Liver (tissue), 9 donors: Measurements from ENCODE around the gene TPRA1. TPM values are rescaled to one million over a fixed set of nuclear protein-coding genes. Genes with fewer than 3 reads are reported as not detected.

Source experiments
- DNase-seq: peaks from one replicate; pipeline ENCODE4 v3.0.0-alpha.2; 2017; ENCODE audit warnings: low spot score
- H3K27ac ChIP-seq, 2 donors: one replicate each; pipeline ENCODE4 v1.7.0; 2013; ENCODE audit warnings: inconsistent platforms in 2 of 2, low read length in 2 of 2, control low read depth in 1 of 2, low read depth in 1 of 2, mild to moderate bottlenecking in 1 of 2
- H3K27me3 ChIP-seq, 4 donors: one replicate each; pipeline versions ENCODE4 v1.6.1 to v1.7.0; 2013; ENCODE audit warnings: low read length in 3 of 4, inconsistent platforms in 1 of 4, mild to moderate bottlenecking in 1 of 4, moderate library complexity in 1 of 4; ENCODE audit not compliant: control insufficient read depth in 4 of 4, insufficient read depth in 4 of 4
- H3K36me3 ChIP-seq, 4 donors: one replicate each; pipeline versions ENCODE4 v1.6.1 to v1.7.0; 2013; ENCODE audit warnings: low read length in 3 of 4, mild to moderate bottlenecking in 3 of 4, low read depth in 1 of 4, moderate library complexity in 1 of 4; ENCODE audit not compliant: control insufficient read depth in 4 of 4, insufficient read depth in 3 of 4
- H3K4me1 ChIP-seq, 4 donors: one replicate each; pipeline versions ENCODE4 v1.6.1 to v1.7.0; 2013; ENCODE audit warnings: low read length in 3 of 4, mild to moderate bottlenecking in 3 of 4, moderate library complexity in 1 of 4; ENCODE audit not compliant: control insufficient read depth in 4 of 4, insufficient read depth in 4 of 4
- H3K4me3 ChIP-seq, 3 donors: one replicate each; pipeline versions ENCODE4 v1.6.1 to v1.7.0; 2013; ENCODE audit warnings: low read length in 3 of 3, control low read depth in 1 of 3, low read depth in 1 of 3, mild to moderate bottlenecking in 1 of 3
- H3K9ac ChIP-seq, 2 donors: one replicate each; pipeline ENCODE4 v1.7.0; 2013; ENCODE audit warnings: low read length in 2 of 2, mild to moderate bottlenecking in 2 of 2, moderate library complexity in 2 of 2, control low read depth in 1 of 2, low read depth in 1 of 2
- H3K9me3 ChIP-seq, 4 donors: one replicate each; pipeline versions ENCODE4 v1.6.1 to v1.7.0; 2013; ENCODE audit warnings: low read length in 3 of 4; ENCODE audit not compliant: control insufficient read depth in 4 of 4
- EGR1 ChIP-seq, 2 donors: IDR thresholded peaks; 2 replicates each; pipeline ENCODE4 v1.6.1; 2016 to 2018; ENCODE audit warnings: antibody characterized with exemption in 2 of 2, low read depth in 2 of 2
- FOXA1 ChIP-seq: IDR thresholded peaks from 2 replicates; pipeline ENCODE4 v1.6.1; 2016; ENCODE audit warnings: antibody characterized with exemption
- FOXA2 ChIP-seq: IDR thresholded peaks from 2 replicates; pipeline ENCODE4 v1.6.1; 2016; ENCODE audit warnings: antibody characterized with exemption
- GABPA ChIP-seq, 2 donors: IDR thresholded peaks in 1 of 2; conservative IDR thresholded peaks in 1 of 2; 2 replicates each; pipeline ENCODE4 v1.6.1; 2016; ENCODE audit warnings: antibody characterized with exemption in 2 of 2, mild to moderate bottlenecking in 1 of 2, moderate library complexity in 1 of 2
- HNF4A ChIP-seq, 2 donors: conservative IDR thresholded peaks; 2 replicates each; pipeline ENCODE4 v1.6.1; 2016; ENCODE audit warnings: antibody characterized with exemption in 2 of 2, mild to moderate bottlenecking in 2 of 2
- JUND ChIP-seq, 2 donors: IDR thresholded peaks; 2 replicates each; pipeline ENCODE4 v1.6.1; 2016; ENCODE audit warnings: antibody characterized with exemption in 2 of 2
- NR2F2 ChIP-seq: IDR thresholded peaks from 2 replicates; pipeline ENCODE4 v1.6.1; 2016; ENCODE audit warnings: antibody characterized with exemption
- RAD21 ChIP-seq, 2 donors: IDR thresholded peaks; 2 replicates each; pipeline ENCODE4 v1.6.1; 2016; ENCODE audit warnings: antibody characterized with exemption in 2 of 2, mild to moderate bottlenecking in 2 of 2
- RXRA ChIP-seq, 2 donors: IDR thresholded peaks; 2 replicates each; pipeline ENCODE4 v1.6.1; 2017 to 2018; ENCODE audit warnings: antibody characterized with exemption in 2 of 2, mild to moderate bottlenecking in 1 of 2
- SP1 ChIP-seq: IDR thresholded peaks from 2 replicates; pipeline ENCODE4 v1.6.1; 2018; ENCODE audit warnings: antibody characterized with exemption, mild to moderate bottlenecking
- WGBS: extraction: QIAGEN DNeasy Blood & Tissue Kit; methylation state at CpG from one replicate; pipeline ENCODE4 v1.1.7; 2013; 5-methylcytosine and 5-hydroxymethylcytosine counted together
- polyA plus RNA-seq, 2 donors: library from polyadenylated mRNA; stranded (reverse) in 1 of 2; unstranded in 1 of 2; fragments of 200-250 nt in 1 of 2; fragments of >200 nt in 1 of 2; fragmentation: Nextera tagmentation in 1 of 2; extraction: Ambion mirVana in 1 of 2; gene quantifications; one replicate each; pipeline versions ENCODE4 v1.2.1 to v1.2.3, GENCODE V29; 2013 to 2015
- total RNA-seq, 2 donors: library from RNA; depleted of rRNA; stranded (reverse); fragments of >200 nt; gene quantifications; one replicate each; pipeline ENCODE4 v1.2.3, GENCODE V29; 2014
- TF ChIP-seq, protein P1 (sequence below): fragments of 150-350 bp; IDR thresholded peaks from 2 replicates; pipeline ENCODE4 v1.5.1; 2017; ENCODE audit warnings: improper control_type of control experiment, low read depth, low read length; ENCODE audit not compliant: missing input control
- TF ChIP-seq, protein P2 (sequence below): IDR thresholded peaks from 2 replicates; pipeline ENCODE4 v1.6.1; 2016; ENCODE audit warnings: antibody characterized with exemption
- TF ChIP-seq, protein P3 (sequence below): IDR thresholded peaks from 2 replicates; pipeline ENCODE4 v1.6.1; 2016; ENCODE audit warnings: antibody characterized with exemption
- TF ChIP-seq, protein P4 (sequence below): IDR thresholded peaks from 2 replicates; pipeline ENCODE4 v1.6.1; 2016; ENCODE audit warnings: antibody characterized with exemption
- donor health status: healthy.
- donor health status: healthy.
- donor health status: healthy.
- donor health status: healthy.
- donor health status: healthy.

The TPRA1 gene
- total and polyA plus RNA-seq, 4 donors, result 17.3 to 27.1 (median 21.3) TPM

DNA sequence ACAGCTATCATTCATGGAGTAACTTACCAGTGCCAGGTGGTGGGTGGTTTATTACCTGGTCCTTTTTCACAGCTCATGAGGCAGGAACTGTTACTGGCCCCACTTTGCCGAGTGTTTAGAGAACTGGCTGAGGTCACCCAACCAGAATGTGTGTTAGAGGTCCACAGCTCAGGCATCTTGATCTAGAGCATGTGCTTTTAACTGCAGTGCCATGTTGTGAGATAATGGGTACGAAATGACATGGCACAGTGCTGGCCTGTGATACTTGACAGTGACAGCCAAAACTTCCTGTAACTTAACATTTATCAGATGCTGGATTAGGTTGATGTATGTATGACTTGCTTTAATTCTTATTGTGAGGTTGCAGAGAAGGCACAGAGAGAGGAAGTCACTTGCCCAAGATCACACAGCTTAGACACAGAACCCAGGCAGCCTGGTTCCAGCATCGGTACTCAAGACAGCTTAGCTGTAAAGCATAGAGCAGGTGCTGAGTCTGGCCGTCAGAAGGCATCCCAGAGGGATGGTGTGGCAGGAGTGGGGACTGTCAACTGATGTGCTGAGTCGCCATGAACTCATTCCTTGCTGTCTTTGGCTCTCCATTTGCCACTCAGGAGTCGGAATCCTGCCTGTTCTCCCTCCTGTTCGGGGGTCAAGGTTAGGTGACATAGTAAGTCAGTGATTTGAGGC is 17.3 kb upstream of the TPRA1 start:
- Histone ChIP-seq H3K9ac (no peak overlapping the region), H3K27me3 (no peaks in the 10 kb centered on the region), H3K9me3 (no peaks in the 10 kb centered on the region), H3K36me3 (peaks cover 0 to 5% (median 2%) of the 10 kb centered on the region in 4 donors), H3K27ac (no peak overlapping the region), H3K4me1 (peaks cover under 1 to 4% (median 1%) of the 10 kb centered on the region in 4 donors), H3K4me3 (no peak overlapping the region)
- no peak for DNase-seq
- 93% methylated on average over 7 of the region's 7 CpGs for WGBS
- TF ChIP-seq FOXA2, result no peak
- TF ChIP-seq GABPA (IDR thresholded peaks at IDR 0.05 in 1 of 2, conservative IDR thresholded peaks at IDR 0.05 in 1 of 2), result no peak
- TF ChIP-seq, protein P1, sequence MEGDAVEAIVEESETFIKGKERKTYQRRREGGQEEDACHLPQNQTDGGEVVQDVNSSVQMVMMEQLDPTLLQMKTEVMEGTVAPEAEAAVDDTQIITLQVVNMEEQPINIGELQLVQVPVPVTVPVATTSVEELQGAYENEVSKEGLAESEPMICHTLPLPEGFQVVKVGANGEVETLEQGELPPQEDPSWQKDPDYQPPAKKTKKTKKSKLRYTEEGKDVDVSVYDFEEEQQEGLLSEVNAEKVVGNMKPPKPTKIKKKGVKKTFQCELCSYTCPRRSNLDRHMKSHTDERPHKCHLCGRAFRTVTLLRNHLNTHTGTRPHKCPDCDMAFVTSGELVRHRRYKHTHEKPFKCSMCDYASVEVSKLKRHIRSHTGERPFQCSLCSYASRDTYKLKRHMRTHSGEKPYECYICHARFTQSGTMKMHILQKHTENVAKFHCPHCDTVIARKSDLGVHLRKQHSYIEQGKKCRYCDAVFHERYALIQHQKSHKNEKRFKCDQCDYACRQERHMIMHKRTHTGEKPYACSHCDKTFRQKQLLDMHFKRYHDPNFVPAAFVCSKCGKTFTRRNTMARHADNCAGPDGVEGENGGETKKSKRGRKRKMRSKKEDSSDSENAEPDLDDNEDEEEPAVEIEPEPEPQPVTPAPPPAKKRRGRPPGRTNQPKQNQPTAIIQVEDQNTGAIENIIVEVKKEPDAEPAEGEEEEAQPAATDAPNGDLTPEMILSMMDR, result no peak
- TF ChIP-seq, protein P2, sequence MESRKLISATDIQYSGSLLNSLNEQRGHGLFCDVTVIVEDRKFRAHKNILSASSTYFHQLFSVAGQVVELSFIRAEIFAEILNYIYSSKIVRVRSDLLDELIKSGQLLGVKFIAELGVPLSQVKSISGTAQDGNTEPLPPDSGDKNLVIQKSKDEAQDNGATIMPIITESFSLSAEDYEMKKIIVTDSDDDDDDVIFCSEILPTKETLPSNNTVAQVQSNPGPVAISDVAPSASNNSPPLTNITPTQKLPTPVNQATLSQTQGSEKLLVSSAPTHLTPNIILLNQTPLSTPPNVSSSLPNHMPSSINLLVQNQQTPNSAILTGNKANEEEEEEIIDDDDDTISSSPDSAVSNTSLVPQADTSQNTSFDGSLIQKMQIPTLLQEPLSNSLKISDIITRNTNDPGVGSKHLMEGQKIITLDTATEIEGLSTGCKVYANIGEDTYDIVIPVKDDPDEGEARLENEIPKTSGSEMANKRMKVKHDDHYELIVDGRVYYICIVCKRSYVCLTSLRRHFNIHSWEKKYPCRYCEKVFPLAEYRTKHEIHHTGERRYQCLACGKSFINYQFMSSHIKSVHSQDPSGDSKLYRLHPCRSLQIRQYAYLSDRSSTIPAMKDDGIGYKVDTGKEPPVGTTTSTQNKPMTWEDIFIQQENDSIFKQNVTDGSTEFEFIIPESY, result no peak
- TF ChIP-seq, protein P3, sequence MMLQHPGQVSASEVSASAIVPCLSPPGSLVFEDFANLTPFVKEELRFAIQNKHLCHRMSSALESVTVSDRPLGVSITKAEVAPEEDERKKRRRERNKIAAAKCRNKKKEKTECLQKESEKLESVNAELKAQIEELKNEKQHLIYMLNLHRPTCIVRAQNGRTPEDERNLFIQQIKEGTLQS, result no peak

DNA sequence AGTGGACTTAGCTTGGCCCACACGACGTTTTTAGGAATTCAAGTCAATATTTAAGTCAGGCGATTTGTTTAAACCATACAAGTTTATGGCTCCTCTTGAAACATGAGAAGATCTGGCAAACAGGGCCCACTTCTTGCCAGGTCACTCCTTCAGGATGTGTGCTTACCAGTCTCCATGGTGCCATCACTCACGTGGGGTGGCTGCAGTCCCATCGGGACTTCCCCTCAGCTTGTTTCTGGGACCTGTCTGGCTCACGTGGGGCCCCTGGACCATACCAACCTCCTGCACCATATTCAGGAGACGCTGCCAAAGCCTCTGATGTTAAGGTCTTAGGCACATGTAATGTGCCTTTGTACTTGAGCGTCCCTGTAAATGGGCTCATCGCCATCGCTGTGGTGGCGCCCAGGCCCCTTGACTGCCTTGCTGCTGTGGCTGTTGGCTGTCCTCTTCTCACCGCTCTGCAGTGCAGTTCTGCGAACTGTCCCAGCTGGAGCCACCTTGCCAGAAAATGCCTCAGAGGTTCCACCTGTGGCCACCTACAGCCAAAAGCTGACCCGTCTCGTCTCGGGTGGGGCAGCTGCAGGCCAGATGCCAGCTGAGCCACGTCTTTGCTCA is 16.6 kb upstream of the TPRA1 start:
- TF ChIP-seq EGR1 (IDR thresholded peaks at IDR 0.05; ENCODE audit: low read depth in 2 of 2) (no peak), SP1 (no peak), GABPA (IDR thresholded peaks at IDR 0.05 in 1 of 2, conservative IDR thresholded peaks at IDR 0.05 in 1 of 2) (no peak), FOXA2 (no peak)
- no peaks in the 10 kb centered on the region for H3K4me1 ChIP-seq
- no peaks in the 10 kb centered on the region for H3K27me3 ChIP-seq
- H3K4me3 ChIP-seq, result no peak overlapping the region
- H3K27ac ChIP-seq, result no peak overlapping the region
- 95% methylated on average over 17 of the region's 17 CpGs for WGBS
- H3K36me3 ChIP-seq, result peaks cover 0 to 5% (median 2%) of the 10 kb centered on the region in 4 donors
- H3K9me3 ChIP-seq, result no peaks in the 10 kb centered on the region
- DNase-seq, result no peak
- no peak overlapping the region for H3K9ac ChIP-seq

DNA sequence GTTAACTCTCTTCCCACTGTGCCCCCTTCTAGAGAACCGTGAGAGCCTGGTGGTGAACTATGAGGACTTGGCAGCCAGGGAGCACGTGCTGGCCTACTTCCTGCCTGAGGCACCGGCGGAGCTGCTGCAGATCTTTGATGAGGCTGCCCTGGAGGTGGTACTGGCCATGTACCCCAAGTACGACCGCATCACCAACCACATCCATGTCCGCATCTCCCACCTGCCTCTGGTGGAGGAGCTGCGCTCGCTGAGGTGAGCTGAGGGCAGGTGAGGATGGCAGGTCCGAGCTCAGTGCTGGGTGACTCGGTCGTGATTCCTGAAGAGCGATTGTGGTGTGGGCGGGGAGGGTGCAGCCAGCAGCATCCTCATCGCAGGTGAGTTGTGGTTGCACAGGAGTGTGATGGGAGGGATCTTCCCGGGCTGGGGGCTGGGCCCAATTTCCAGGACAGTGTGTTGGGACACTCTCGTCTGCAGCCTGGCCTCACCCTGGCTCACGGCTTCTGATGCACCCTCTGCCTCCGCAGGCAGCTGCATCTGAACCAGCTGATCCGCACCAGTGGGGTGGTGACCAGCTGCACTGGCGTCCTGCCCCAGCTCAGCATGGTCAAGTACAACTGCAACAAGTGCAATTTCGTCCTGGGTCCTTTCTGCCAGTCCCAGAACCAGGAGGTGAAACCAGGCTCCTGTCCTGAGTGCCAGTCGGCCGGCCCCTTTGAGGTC is 15.7 kb upstream of the TPRA1 start:
- no peaks in the 10 kb centered on the region for H3K27me3 ChIP-seq
- WGBS, result 96% methylated on average over 24 of the region's 24 CpGs

More for the DNA sequence above, 15.7 kb upstream of the TPRA1 start:
- Histone ChIP-seq H3K9me3 (no peaks in the 10 kb centered on the region), H3K27ac (no peak overlapping the region), H3K36me3 (peaks cover 0 to 5% (median 2%) of the 10 kb centered on the region in 4 donors), H3K9ac (no peak overlapping the region), H3K4me1 (no peaks in the 10 kb centered on the region), H3K4me3 (no peak overlapping the region)
- DNase-seq, result no peak
- TF ChIP-seq, protein P3, result no peak
- TF ChIP-seq NR2F2 (no peak), SP1 (no peak), HNF4A (conservative IDR thresholded peaks at IDR 0.05) (no peak), FOXA2 (no peak), JUND (IDR thresholded peaks at IDR 0.05) (no peak), RXRA (IDR thresholded peaks at IDR 0.05) (no peak), RAD21 (IDR thresholded peaks at IDR 0.05) (no peak), GABPA (IDR thresholded peaks at IDR 0.05 in 1 of 2, conservative IDR thresholded peaks at IDR 0.05 in 1 of 2) (no peak), EGR1 (IDR thresholded peaks at IDR 0.05; ENCODE audit: low read depth in 2 of 2) (no peak), FOXA1 (no peak)
- TF ChIP-seq, protein P4, sequence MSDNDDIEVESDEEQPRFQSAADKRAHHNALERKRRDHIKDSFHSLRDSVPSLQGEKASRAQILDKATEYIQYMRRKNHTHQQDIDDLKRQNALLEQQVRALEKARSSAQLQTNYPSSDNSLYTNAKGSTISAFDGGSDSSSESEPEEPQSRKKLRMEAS, result no peak
- TF ChIP-seq, protein P2, result no peak
